ENCODE data around the gene MAGEB2.
"Not testable (repeated sequence)": the region's sequence is repeated elsewhere in the genome, so short reads cannot be mapped to it uniquely, and the experiment has no call there.

MAGEB2 gene

GRCh38 chrX:30215357-30215843 is at the start of gene MAGEB2:
TSS of gene MAGEB2 (plus strand) at chrX:30215563. CDS start at chrX:30218581, 3,018 bp downstream.
- DNase-seq: no peak

- no peak for DNase-seq
Observed at GRCh38 chrX:30170900-30171299, 44.5 kb upstream of the MAGEB2 start.

GRCh38 chrX:30181353-30181752 is 34.0 kb upstream of the MAGEB2 start:
- DNase-seq: no peak

- no peak for DNase-seq
Observed at GRCh38 chrX:30183554-30183953, 31.8 kb upstream of the MAGEB2 start.

- no peak for DNase-seq
Observed at GRCh38 chrX:30190426-30190825, 24.9 kb upstream of the MAGEB2 start.

GRCh38 chrX:30193910-30194309 is 21.5 kb upstream of the MAGEB2 start:
- not testable (repeated sequence) for DNase-seq

GRCh38 chrX:30196322-30196721 is 19.0 kb upstream of the MAGEB2 start:
- DNase-seq: no peak

- DNase-seq: no peak
Observed at GRCh38 chrX:30212172-30212571, 3.2 kb upstream of the MAGEB2 start.

- no peak for DNase-seq
Observed at GRCh38 chrX:30217465-30217864, 2.1 kb downstream of the MAGEB2 start.

- no peak for DNase-seq
Observed at GRCh38 chrX:30219372-30219771, 4.0 kb downstream of the MAGEB2 start.

- DNase-seq: no peak
Observed at GRCh38 chrX:30220661-30221060, 5.3 kb downstream of the MAGEB2 start.

GRCh38 chrX:30224536-30224935 is 9.2 kb downstream of the MAGEB2 start:
- no peak for DNase-seq

GRCh38 chrX:30228526-30228925 is 13.2 kb downstream of the MAGEB2 start:
- DNase-seq: no peak

GRCh38 chrX:30230395-30230794 is 15.0 kb downstream of the MAGEB2 start, which contains the start of gene MAGEB3:
TSS of gene MAGEB3 (plus strand) at chrX:30230657. CDS start at chrX:30235925, 5,268 bp downstream.
- DNase-seq: no peak

GRCh38 chrX:30241724-30242415 is 26.5 kb downstream of the MAGEB2 start, which contains the start of gene MAGEB4:
TSS of gene MAGEB4 (plus strand) at chrX:30242000. CDS start at chrX:30242136, 136 bp downstream.
- no peak for DNase-seq

- DNase-seq: no peak
Observed at GRCh38 chrX:30246769-30247489, 31.6 kb downstream of the MAGEB2 start, which contains the start of gene MAGEB1. TSS of gene MAGEB1 (plus strand) at chrX:30247146. CDS start at chrX:30250494, 3,348 bp downstream.

GRCh38 chrX:30248854-30249253 is 33.5 kb downstream of the MAGEB2 start:
- DNase-seq: no peak

- DNase-seq: no peak
Observed at GRCh38 chrX:30253257-30253656, 37.9 kb downstream of the MAGEB2 start.

- no peak for DNase-seq
Observed at GRCh38 chrX:30259927-30260326, 44.6 kb downstream of the MAGEB2 start.

GRCh38 chrX:30261012-30261411 is 45.6 kb downstream of the MAGEB2 start:
- DNase-seq: no peak

- no peak for DNase-seq
Observed at GRCh38 chrX:30262763-30263162, 47.4 kb downstream of the MAGEB2 start.
